ENCODE results near the gene RAD23A. TPM values are rescaled to one million over a fixed set of nuclear protein-coding genes. Genes with fewer than 3 reads are reported as not detected.

Gene RAD23A
- total RNA-seq, 1 donor from 2014 or later, result 40.6 TPM

- peaks cover 6% of the 10 kb centered on the region for H3K27me3 Mint-ChIP-seq (ENCODE audit: low read depth, unreplicated experiment)
- H3K36me3 ChIP-seq (ENCODE audit: insufficient read depth, low read length), result no peaks in the 10 kb centered on the region
- no peaks in the 10 kb centered on the region for H3K27me3 ChIP-seq (ENCODE audit: insufficient read depth, low read length)
- no peaks in the 10 kb centered on the region for H3K4me1 ChIP-seq (ENCODE audit: insufficient read depth, low read length)
- H2AFZ ChIP-seq (ENCODE audit: low read depth, low read length), result no peak overlapping the region
- no peaks in the 10 kb centered on the region for H3K79me2 ChIP-seq (ENCODE audit: insufficient read depth, low read length)
- no peak overlapping the region for H3K27ac Mint-ChIP-seq (ENCODE audit: unreplicated experiment)
- no peak overlapping the region for H3K27ac ChIP-seq (ENCODE audit: low read depth, low read length)
- no peak overlapping the region for H3K9ac ChIP-seq (ENCODE audit: low read length)
- FAIRE-seq (no peak), DNase-seq (ENCODE audit: low read depth) (no peak)
- H3K4me2 ChIP-seq (ENCODE audit: low read length), result no peak overlapping the region
- H3K4me1 Mint-ChIP-seq (ENCODE audit: low read depth, unreplicated experiment), result peaks cover 2% of the 10 kb centered on the region
- H3K36me3 Mint-ChIP-seq (ENCODE audit: low read depth, unreplicated experiment), result no peaks in the 10 kb centered on the region
- no peak overlapping the region for H3K4me3 Mint-ChIP-seq (ENCODE audit: unreplicated experiment)
- H4K20me1 ChIP-seq (ENCODE audit: insufficient read depth, low read length), result no peaks in the 10 kb centered on the region
- TF ChIP-seq EZH2 (IDR thresholded peaks at IDR 0.05; ENCODE audit: insufficient read depth, low read length), result no peak
- TF ChIP-seq, protein P1, sequence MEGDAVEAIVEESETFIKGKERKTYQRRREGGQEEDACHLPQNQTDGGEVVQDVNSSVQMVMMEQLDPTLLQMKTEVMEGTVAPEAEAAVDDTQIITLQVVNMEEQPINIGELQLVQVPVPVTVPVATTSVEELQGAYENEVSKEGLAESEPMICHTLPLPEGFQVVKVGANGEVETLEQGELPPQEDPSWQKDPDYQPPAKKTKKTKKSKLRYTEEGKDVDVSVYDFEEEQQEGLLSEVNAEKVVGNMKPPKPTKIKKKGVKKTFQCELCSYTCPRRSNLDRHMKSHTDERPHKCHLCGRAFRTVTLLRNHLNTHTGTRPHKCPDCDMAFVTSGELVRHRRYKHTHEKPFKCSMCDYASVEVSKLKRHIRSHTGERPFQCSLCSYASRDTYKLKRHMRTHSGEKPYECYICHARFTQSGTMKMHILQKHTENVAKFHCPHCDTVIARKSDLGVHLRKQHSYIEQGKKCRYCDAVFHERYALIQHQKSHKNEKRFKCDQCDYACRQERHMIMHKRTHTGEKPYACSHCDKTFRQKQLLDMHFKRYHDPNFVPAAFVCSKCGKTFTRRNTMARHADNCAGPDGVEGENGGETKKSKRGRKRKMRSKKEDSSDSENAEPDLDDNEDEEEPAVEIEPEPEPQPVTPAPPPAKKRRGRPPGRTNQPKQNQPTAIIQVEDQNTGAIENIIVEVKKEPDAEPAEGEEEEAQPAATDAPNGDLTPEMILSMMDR (IDR thresholded peaks at IDR 0.05; ENCODE audit: insufficient read depth, low read depth, low read length), result no peak
- no peaks in the 10 kb centered on the region for H3K9me3 Mint-ChIP-seq (ENCODE audit: unreplicated experiment)
- H3K4me3 ChIP-seq (ENCODE audit: insufficient read depth, low read depth, low read length), result no peak overlapping the region
- no peaks in the 10 kb centered on the region for H3K9me3 ChIP-seq (ENCODE audit: insufficient read depth, low read depth, low read length)
Measured at GRCh38 chr19:12967907-12968306, 22.2 kb downstream of the RAD23A start.

GRCh38 chr19:12969292-12969988 lies 23.8 kb downstream of the RAD23A start, which contains the start of gene DAND5:
TSS of gene DAND5 (plus strand) at chr19:12969576. CDS start at chr19:12969661, 85 bp downstream.
- peaks cover 2% of the 10 kb centered on the region for H3K4me1 Mint-ChIP-seq (ENCODE audit: low read depth, unreplicated experiment)

More at GRCh38 chr19:12969292-12969988, 23.8 kb downstream of the RAD23A start, which contains the start of gene DAND5:
- H2AFZ ChIP-seq (ENCODE audit: low read depth, low read length), result peak within 1 kb of the TSS; percentile 46
- H3K27me3 ChIP-seq (ENCODE audit: insufficient read depth, low read length), result no peaks in the 10 kb centered on the region
- no peaks in the 10 kb centered on the region for H3K9me3 ChIP-seq (ENCODE audit: insufficient read depth, low read depth, low read length)
- no peaks in the 10 kb centered on the region for H3K4me1 ChIP-seq (ENCODE audit: insufficient read depth, low read length)
- H3K27ac ChIP-seq (ENCODE audit: low read depth, low read length), result no peak within 1 kb of the TSS
- no peaks in the 10 kb centered on the region for H3K79me2 ChIP-seq (ENCODE audit: insufficient read depth, low read length)
- Mint-ChIP-seq H3K27ac (ENCODE audit: unreplicated experiment) (no peak within 1 kb of the TSS), H3K27me3 (ENCODE audit: low read depth, unreplicated experiment) (peaks cover 8% of the 10 kb centered on the region), H3K36me3 (ENCODE audit: low read depth, unreplicated experiment) (no peaks in the 10 kb centered on the region), H3K9me3 (ENCODE audit: unreplicated experiment) (no peaks in the 10 kb centered on the region), H3K4me3 (ENCODE audit: unreplicated experiment) (no peak within 1 kb of the TSS)
- DNase-seq (ENCODE audit: low read depth) (no peak), FAIRE-seq (no peak)
- no peak within 1 kb of the TSS for H3K9ac ChIP-seq (ENCODE audit: low read length)
- no peak within 1 kb of the TSS for H3K4me2 ChIP-seq (ENCODE audit: low read length)
- no peak within 1 kb of the TSS for H3K4me3 ChIP-seq (ENCODE audit: insufficient read depth, low read depth, low read length)
- no peak for TF ChIP-seq EZH2 (IDR thresholded peaks at IDR 0.05; ENCODE audit: insufficient read depth, low read length)
- TF ChIP-seq, protein P1 (IDR thresholded peaks at IDR 0.05; ENCODE audit: insufficient read depth, low read depth, low read length), result no peak
- H3K36me3 ChIP-seq (ENCODE audit: insufficient read depth, low read length), result no peaks in the 10 kb centered on the region
- no peaks in the 10 kb centered on the region for H4K20me1 ChIP-seq (ENCODE audit: insufficient read depth, low read length)

Data from astrocyte (in vitro differentiated cells and primary cell).